ENCODE measurements around the gene ETV6. TPM values are rescaled to one million over a fixed set of nuclear protein-coding genes. Genes with fewer than 3 reads are reported as not detected.

Gene ETV6
- total and polyA plus RNA-seq, 8 donors, result 5.1 to 31.6 (median 18.2) TPM

DNA sequence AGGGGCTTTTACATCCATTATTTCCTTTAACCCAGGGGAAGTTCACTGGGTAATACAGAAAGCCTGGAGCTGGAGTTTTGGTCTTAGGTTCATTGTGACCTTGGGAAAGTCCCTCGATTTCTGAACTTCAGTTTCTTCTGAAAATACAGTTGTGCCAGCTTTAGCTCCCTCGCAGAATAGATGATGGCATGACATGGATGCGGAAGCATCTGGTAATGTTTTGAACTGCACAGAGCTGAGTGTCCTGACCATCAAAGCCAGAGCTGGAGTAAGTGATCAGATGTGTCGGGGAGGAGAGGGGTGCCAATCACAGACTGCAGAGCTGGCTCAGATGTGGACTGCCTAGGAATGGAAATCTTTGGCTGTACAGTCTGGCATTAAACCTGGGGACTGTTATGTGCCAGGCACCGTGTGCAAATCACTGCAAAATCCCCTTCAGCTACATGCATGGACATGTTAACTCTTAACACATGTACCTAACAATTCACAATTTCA is 180.9 kb downstream of the ETV6 start:
- peaks cover 22 to 48% (median 22%) of the 10 kb centered on the region in 3 donors for H3K4me1 ChIP-seq
- DNase-seq, result no peak
- no peak overlapping the region for H3K4me3 ChIP-seq
- no peaks in the 10 kb centered on the region for H3K27me3 ChIP-seq
- intact Hi-C loops (cut with DNase I), result no loop called here
- H3K9me3 ChIP-seq, result no peaks in the 10 kb centered on the region
- WGBS, 2 donors, result 50 to 59% methylated on average over 5 of the region's 5 CpGs
- FAIRE-seq, result no peak
- no peak overlapping the region for H3K27ac ChIP-seq
- no peaks in the 10 kb centered on the region for H3K36me3 ChIP-seq
- ATAC-seq, result peak in 2 of 4 donors; percentile 6 to 34
- no peak for TF ChIP-seq CTCF (IDR thresholded peaks at IDR 0.05)

GRCh38 chr12:11832093-11832492 is 182.6 kb downstream of the ETV6 start:
- WGBS, 2 donors, result 32 to 38% methylated on average over 4 of the region's 4 CpGs
- no peak overlapping the region for H3K4me3 ChIP-seq
- no peak for TF ChIP-seq CTCF (IDR thresholded peaks at IDR 0.05)
- DNase-seq, result no peak
- intact Hi-C loops (cut with DNase I), result no loop called here
- no peaks in the 10 kb centered on the region for H3K27me3 ChIP-seq
- no peak for FAIRE-seq
- ATAC-seq, result peak in 1 of 4 donors; percentile 18
- H3K27ac ChIP-seq, result no peak overlapping the region
- peaks cover 22 to 47% (median 30%) of the 10 kb centered on the region in 3 donors for H3K4me1 ChIP-seq
- H3K36me3 ChIP-seq, result no peaks in the 10 kb centered on the region
- no peaks in the 10 kb centered on the region for H3K9me3 ChIP-seq

DNA sequence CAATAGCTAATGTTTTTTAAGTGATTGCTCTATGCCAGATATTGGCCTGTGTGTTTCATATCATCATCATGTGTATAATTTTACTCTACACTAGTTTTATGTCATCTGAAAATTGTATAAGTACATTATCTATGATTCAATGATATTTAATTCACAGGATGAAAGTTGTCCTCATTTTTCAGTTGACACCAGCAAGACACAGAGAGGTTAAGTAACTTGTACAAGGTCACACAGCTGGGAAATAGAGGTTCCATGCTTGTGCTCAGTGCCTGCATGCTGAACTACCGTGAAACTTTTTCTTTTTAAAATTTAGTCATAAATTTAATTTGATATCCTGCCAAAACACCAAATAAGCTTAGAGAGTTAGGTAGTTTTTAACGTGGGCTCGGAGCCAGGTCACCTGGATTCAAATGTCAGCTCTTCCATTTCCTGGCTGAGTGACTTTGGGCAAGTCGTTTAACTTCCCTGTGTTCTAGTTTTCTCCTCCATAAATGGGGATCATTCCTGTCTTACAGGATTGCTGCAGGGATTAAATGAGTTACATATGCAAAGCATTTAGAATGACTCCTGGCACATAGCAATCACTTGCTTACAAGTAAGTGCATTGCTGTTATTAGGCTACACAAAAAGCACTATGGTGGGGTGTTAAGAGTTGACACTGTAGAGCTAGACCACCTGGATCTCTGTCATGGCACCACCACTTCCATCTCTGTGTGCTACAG is 183.9 kb downstream of the ETV6 start:
- 58 to 65% methylated on average over 4 of the region's 4 CpGs for WGBS, 2 donors
- FAIRE-seq (no peak), ATAC-seq (no peak), DNase-seq (no peak)
- Histone ChIP-seq H3K36me3 (no peaks in the 10 kb centered on the region), H3K9me3 (no peaks in the 10 kb centered on the region), H3K27ac (peak overlapping the region in 2 of 4 donors; percentile 45 to 62), H3K4me1 (peaks cover 22 to 41% (median 37%) of the 10 kb centered on the region in 3 donors), H3K27me3 (no peaks in the 10 kb centered on the region), H3K4me3 (no peak overlapping the region)
- intact Hi-C loops (cut with DNase I), result no loop called here
- TF ChIP-seq CTCF (IDR thresholded peaks at IDR 0.05), result no peak

DNA sequence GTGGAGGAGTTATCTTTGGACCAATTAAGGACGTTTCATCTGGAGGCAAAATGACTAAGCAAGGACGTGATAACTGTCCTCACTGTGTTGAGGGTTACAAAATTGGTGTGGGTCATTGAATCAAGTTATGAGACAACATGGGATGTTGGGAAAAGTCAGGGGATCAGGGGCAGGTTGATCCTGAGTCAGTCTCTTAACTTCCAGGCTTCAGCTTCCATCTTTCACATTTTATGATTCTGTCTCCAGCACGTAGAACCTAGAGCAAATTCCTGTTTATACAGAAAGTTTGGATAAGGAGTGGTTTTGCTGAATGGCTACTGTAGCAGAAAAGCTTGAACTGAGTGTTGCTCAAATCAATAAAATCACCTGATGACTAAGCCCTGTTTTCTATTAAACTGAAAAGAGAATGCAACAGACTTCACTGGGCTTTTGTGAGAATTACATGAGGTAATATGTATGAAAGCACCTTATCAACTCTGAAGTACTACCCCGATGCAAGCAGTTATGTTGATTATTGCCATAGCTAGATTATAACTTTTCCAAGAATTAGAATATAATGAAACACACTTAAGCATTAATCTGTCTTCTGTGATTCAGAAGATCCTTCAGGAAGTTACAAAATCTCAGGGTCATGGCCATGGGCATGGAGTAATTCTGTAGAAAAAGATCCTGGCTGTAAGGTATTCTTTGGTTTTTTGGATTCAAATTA is 184.8 kb downstream of the ETV6 start:
- ATAC-seq (peak; percentile 22 to 53 (median 36)), FAIRE-seq (no peak), DNase-seq (no peak)
- Histone ChIP-seq H3K36me3 (no peaks in the 10 kb centered on the region), H3K4me3 (no peak overlapping the region), H3K4me1 (peaks cover 22 to 47% (median 37%) of the 10 kb centered on the region in 3 donors), H3K9me3 (no peaks in the 10 kb centered on the region), H3K27ac (peak overlapping the region in 3 of 4 donors; percentile 8 to 62 (median 45)), H3K27me3 (no peaks in the 10 kb centered on the region)
- WGBS, 2 donors, result 29 to 31% methylated on average over 4 of the region's 4 CpGs
- TF ChIP-seq CTCF (IDR thresholded peaks at IDR 0.05), result no peak
- intact Hi-C loops (cut with DNase I), result no loop called here
